Tibial nerve (tissue), 4 donors: ENCODE results near the gene DNMT3B. TPM values are rescaled to one million over a fixed set of nuclear protein-coding genes. Genes with fewer than 3 reads are reported as not detected.

ENCODE experiments used
- DNase-seq, 2 donors: peaks; one replicate each; pipeline ENCODE4 v3.0.0-alpha.2; 2019; ENCODE audit warnings: low spot score in 2 of 2
- H3K27ac ChIP-seq, 4 donors: fragments of 200-600 bp; sonication (generic) in 3 of 4; one replicate each; pipeline ENCODE4 v1.5.1; 2017 to 2019; ENCODE audit warnings: mild to moderate bottlenecking in 1 of 4
- H3K27me3 ChIP-seq, 2 donors: fragments of 200-600 bp; sonication (generic) in 1 of 2; one replicate each; pipeline versions ENCODE4 v1.5.1 to v1.6.0; 2017 to 2019
- H3K36me3 ChIP-seq, 3 donors: fragments of 200-600 bp; sonication (generic); one replicate each; pipeline ENCODE4 v1.5.1; 2018 to 2019
- H3K4me1 ChIP-seq, 4 donors: fragments of 200-600 bp; sonication (generic) in 3 of 4; one replicate each; pipeline ENCODE4 v1.5.1; 2017 to 2019
- H3K4me3 ChIP-seq, 4 donors: fragments of 200-600 bp; sonication (generic) in 3 of 4; one replicate each; pipeline ENCODE4 v1.5.1; 2017 to 2019; ENCODE audit warnings: mild to moderate bottlenecking in 1 of 4, moderate library complexity in 1 of 4
- H3K9me3 ChIP-seq, 4 donors: fragments of 200-600 bp; sonication (generic) in 3 of 4; one replicate each; pipeline ENCODE4 v1.5.1; 2017 to 2019
- EP300 ChIP-seq, 2 donors: sonication (generic); formaldehyde crosslinking; IDR thresholded peaks; one replicate each; pipeline ENCODE4 v1.6.1; 2017; ENCODE audit warnings: antibody characterized with exemption in 2 of 2, mild to moderate bottlenecking in 1 of 2
- POLR2A ChIP-seq, 2 donors: fragments of 450-650 bp; IDR thresholded peaks; one replicate each; pipeline ENCODE4 v1.6.1; 2017; ENCODE audit warnings: antibody characterized with exemption in 2 of 2, mild to moderate bottlenecking in 2 of 2, moderate library complexity in 2 of 2
- WGBS, 2 donors: methylation state at CpG; one replicate each; pipeline ENCODE4 v1.1.5; 2018; 5-methylcytosine and 5-hydroxymethylcytosine counted together
- total RNA-seq, 4 donors: library from RNA; depleted of rRNA; stranded (reverse); fragments of >200 nt; gene quantifications; one replicate each; pipeline ENCODE4 v1.1.0, GENCODE V29; 2016
- TF ChIP-seq, protein P1 (sequence below), 5 experiments: fragments of 200-600 bp in 3 of 5; fragments of 450-650 bp in 2 of 5; sonication (generic) in 3 of 5; IDR thresholded peaks; one replicate each; pipeline ENCODE4 v1.5.1; 2016 to 2019; ENCODE audit warnings: antibody characterized with exemption in 5 of 5, mild to moderate bottlenecking in 3 of 5, moderate library complexity in 2 of 5

DNMT3B gene
- total RNA-seq, 4 donors from 2014 or later: 1.0 to 1.5 (median 1.3) TPM

DNA sequence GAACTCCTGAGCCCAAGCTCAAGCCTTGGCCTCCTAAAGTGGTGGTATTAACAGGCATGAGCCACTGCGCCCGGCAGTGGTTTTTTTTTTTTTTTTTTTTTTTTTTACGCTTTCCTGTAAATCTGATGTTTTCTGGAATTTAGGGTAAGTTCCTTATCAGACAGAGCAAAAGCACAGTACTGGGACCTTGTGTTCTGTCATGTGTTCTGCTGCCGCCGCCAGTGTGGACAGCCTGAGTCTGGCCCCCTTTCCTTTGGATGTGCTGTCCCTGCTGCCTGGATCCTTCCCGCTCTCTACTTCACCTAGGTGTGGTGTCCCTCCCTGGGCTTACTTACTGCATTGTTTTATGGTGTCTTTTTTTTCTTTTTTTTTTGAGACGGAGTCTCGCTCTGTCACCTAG is 11.7 kb downstream of the DNMT3B start:
- no peaks in the 10 kb centered on the region for H3K36me3 ChIP-seq
- H3K27me3 ChIP-seq: no peaks in the 10 kb centered on the region
- no peak for DNase-seq
- H3K9me3 ChIP-seq: no peaks in the 10 kb centered on the region
- H3K27ac ChIP-seq: no peak overlapping the region
- no peak overlapping the region for H3K4me3 ChIP-seq
- H3K4me1 ChIP-seq: no peaks in the 10 kb centered on the region
- TF ChIP-seq EP300 (IDR thresholded peaks at IDR 0.05) (no peak), POLR2A (IDR thresholded peaks at IDR 0.05) (no peak)
- TF ChIP-seq, protein P1, sequence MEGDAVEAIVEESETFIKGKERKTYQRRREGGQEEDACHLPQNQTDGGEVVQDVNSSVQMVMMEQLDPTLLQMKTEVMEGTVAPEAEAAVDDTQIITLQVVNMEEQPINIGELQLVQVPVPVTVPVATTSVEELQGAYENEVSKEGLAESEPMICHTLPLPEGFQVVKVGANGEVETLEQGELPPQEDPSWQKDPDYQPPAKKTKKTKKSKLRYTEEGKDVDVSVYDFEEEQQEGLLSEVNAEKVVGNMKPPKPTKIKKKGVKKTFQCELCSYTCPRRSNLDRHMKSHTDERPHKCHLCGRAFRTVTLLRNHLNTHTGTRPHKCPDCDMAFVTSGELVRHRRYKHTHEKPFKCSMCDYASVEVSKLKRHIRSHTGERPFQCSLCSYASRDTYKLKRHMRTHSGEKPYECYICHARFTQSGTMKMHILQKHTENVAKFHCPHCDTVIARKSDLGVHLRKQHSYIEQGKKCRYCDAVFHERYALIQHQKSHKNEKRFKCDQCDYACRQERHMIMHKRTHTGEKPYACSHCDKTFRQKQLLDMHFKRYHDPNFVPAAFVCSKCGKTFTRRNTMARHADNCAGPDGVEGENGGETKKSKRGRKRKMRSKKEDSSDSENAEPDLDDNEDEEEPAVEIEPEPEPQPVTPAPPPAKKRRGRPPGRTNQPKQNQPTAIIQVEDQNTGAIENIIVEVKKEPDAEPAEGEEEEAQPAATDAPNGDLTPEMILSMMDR (IDR thresholded peaks at IDR 0.05): no peak
- WGBS, 2 donors: 92 to 96% methylated on average over 8 of the region's 8 CpGs

DNA sequence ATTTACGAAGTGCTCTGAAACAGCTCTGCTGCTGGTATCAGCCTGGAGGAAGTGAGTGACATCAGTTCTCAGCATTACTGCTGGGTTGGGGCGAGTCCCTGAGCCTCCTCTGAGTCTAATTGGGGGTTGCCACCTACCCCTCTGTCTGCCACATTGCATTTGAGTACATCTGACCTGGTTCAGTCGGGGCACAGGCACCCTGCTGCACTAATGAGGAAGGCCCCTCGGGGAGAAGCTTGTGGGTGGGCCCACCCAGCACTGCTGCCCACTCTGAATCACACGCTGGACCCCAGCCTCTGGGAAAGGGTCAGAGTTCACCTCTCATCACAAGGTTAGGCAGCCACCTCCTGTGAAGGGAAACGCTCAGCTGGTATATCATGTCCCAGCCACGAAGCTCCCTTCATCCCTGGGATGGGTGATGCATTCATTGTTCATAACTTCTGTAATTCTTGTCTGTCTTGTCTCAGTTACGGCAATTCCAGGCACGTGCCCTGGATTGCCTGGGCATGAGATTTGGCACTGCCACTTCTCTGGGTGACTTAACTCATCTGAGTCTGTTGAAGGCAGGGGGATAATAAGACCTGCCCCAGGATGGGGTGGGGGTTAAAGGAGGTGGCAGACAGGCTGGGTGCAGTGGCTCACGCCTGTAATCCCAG is 13.3 kb downstream of the DNMT3B start:
- Histone ChIP-seq H3K4me1 (no peaks in the 10 kb centered on the region), H3K36me3 (peaks cover 0 to 6% (median 0%) of the 10 kb centered on the region in 3 donors), H3K27me3 (no peaks in the 10 kb centered on the region)

DNA sequence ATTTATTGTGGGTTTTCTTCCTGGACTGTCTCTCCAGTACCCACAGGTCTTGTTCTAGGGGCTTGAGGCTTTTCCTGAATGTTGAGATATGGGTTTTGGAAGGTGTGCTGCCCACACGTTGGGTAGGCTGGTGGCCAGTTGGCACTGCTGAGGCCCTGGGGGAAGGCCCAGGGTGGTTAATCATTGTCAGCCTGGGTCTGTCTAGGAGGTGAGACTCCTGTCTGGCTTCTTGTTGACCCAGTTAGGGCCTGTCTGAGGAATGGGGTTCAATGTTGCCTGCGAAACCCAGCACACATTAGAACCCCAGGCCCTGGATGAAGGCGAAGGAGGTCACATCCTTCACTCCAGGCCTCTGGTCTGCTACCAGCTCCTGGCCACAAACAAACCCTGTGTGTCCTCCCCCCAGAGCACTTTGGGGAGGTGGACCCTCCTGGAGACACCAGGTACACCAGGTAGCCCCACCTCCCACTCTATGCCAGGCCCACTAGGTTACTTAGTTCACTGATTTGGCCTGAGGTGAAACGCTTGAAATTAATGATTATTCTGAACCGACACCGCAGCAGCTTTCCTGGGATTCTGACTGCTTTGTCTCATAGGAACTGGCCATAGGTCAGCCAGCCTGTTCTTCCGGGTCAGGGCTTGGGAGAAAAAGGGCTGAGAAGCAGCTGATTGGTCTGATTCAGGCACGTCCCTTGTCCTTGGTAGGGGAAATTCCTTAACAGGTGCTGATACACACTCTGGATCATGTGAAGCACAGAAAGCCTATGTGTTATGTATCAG is 15.2 kb downstream of the DNMT3B start:
- 85 to 92% methylated on average over 7 to 8 of the region's 8 CpGs for WGBS, 2 donors
- no peaks in the 10 kb centered on the region for H3K4me1 ChIP-seq

More for the DNA sequence above, 13.3 kb downstream of the DNMT3B start:
- Histone ChIP-seq H3K27ac (no peak overlapping the region), H3K9me3 (no peaks in the 10 kb centered on the region), H3K4me3 (no peak overlapping the region)
- WGBS, 2 donors: 78 to 79% methylated on average over 10 of the region's 10 CpGs
- TF ChIP-seq EP300 (IDR thresholded peaks at IDR 0.05): no peak
- no peak for TF ChIP-seq POLR2A (IDR thresholded peaks at IDR 0.05)
- TF ChIP-seq, protein P1 (IDR thresholded peaks at IDR 0.05): no peak
- no peak for DNase-seq

DNA sequence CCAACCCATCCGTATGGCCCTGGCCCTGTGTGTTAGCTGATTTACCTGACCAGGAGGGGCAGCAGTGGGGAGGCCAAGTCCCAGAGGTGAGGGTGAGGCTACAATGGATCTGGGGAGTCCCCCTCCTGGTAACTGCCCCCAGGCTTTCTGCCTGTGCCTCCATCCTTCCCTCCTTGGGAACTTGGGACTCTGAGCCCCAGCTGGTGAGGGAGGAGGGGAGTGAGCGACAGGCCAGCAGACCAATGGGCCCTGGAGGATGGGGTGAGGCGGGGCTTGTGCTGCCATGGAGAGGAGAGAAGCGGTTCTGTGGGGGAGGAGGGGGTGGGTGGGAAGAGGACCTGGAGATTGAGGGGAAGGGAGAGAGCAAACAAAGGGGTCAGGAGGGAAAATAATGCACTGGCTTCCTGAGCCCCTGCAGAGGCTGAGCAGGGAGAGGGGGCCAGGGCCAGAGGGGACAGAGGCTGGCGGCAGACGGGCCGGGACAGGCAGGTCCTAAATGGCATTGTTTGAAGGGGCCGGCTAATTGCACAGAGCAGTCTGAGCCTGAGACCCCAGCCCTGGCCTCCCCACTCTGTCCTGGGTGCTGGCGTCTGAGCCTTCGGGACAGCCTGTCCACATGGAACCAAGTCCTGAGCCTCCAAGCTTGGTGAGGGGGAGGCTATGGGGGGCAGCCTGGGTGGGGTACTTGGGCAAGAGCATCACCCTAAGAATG is 17.5 kb downstream of the DNMT3B start:
- Histone ChIP-seq H3K27ac (no peak overlapping the region), H3K4me1 (no peaks in the 10 kb centered on the region), H3K9me3 (no peaks in the 10 kb centered on the region), H3K36me3 (peaks cover 0 to 19% (median 0%) of the 10 kb centered on the region in 3 donors), H3K27me3 (no peaks in the 10 kb centered on the region), H3K4me3 (no peak overlapping the region)
- no peak for DNase-seq
- TF ChIP-seq EP300 (IDR thresholded peaks at IDR 0.05) (no peak), POLR2A (IDR thresholded peaks at IDR 0.05) (no peak)
- TF ChIP-seq, protein P1 (IDR thresholded peaks at IDR 0.05): no peak
- WGBS, 2 donors: 64 to 73% methylated on average over 10 of the region's 10 CpGs

More for the DNA sequence above, 15.2 kb downstream of the DNMT3B start:
- Histone ChIP-seq H3K36me3 (peaks cover 0 to 11% (median 0%) of the 10 kb centered on the region in 3 donors), H3K9me3 (no peaks in the 10 kb centered on the region), H3K27me3 (no peaks in the 10 kb centered on the region), H3K27ac (no peak overlapping the region), H3K4me3 (no peak overlapping the region)
- TF ChIP-seq POLR2A (IDR thresholded peaks at IDR 0.05): no peak
- TF ChIP-seq, protein P1 (IDR thresholded peaks at IDR 0.05): no peak
- TF ChIP-seq EP300 (IDR thresholded peaks at IDR 0.05): no peak
- no peak for DNase-seq
